PC-3 (cell line): Measurements from ENCODE around the gene UBE2E3. TPM values are rescaled to one million over a fixed set of nuclear protein-coding genes. Genes with fewer than 3 reads are reported as not detected.

Experiments used
- ATAC-seq: fragments of 200-7000 bp; cut with Tn5 transposase; 2 replicates; pipeline ENCODE4 v1.9.1; 2020; ENCODE audit warnings: mild to moderate bottlenecking, moderate library complexity
- BruUV-seq: library from RNA; stranded (reverse); fragments of 400-500 nt; replicated peaks from 2 replicates; lab custom pipeline; 2021; lab: Mats Ljungman, UMichigan
- CTCF ChIA-PET: fragments of 300-600 bp; sonication (Branson Sonifier 250); formaldehyde crosslinking; loops from one replicate; lab custom pipeline; 2022; ENCODE audit warnings: antibody characterized with exemption; lab: Charles Lee
- POLR2A ChIA-PET: fragments of 300-600 bp; sonication (Branson Sonifier 250); formaldehyde crosslinking; loops from one replicate; lab custom pipeline; 2022; ENCODE audit warnings: antibody characterized with exemption; ENCODE audit not compliant: unreplicated experiment; lab: Charles Lee
- DNase-seq: peaks from one replicate; pipeline ENCODE4 v3.0.0-alpha.2; 2015
- H2AFZ ChIP-seq: fragments of 300-600 bp; sonication (generic); 2 replicates; pipeline ENCODE4 v1.6.0; 2016; ENCODE audit warnings: antibody characterized with exemption, low read length
- H3F3A ChIP-seq: fragments of 300-600 bp; sonication (generic); one replicate; pipeline ENCODE4 v1.6.0; 2017; ENCODE audit warnings: antibody characterized with exemption, low read length, control low read depth, mild to moderate bottlenecking; ENCODE audit not compliant: unreplicated experiment
- H3K27ac ChIP-seq: fragments of 300-600 bp; sonication (generic); 2 replicates; pipeline ENCODE4 v1.5.1; 2016; ENCODE audit warnings: mild to moderate bottlenecking, low read length
- H3K27me3 ChIP-seq: fragments of 300-600 bp; sonication (generic); 2 replicates; pipeline ENCODE4 v1.6.1; 2016; ENCODE audit warnings: low read length, mixed read lengths
- H3K36me3 ChIP-seq: fragments of 300-600 bp; sonication (generic); 2 replicates; pipeline ENCODE4 v1.6.1; 2016; ENCODE audit warnings: low read depth, mixed run types, low read length, mixed read lengths
- H3K4me1 ChIP-seq: fragments of 300-600 bp; sonication (generic); 2 replicates; pipeline ENCODE4 v1.5.1; 2016; ENCODE audit warnings: low read length; ENCODE audit not compliant: insufficient read depth
- H3K4me2 ChIP-seq: fragments of 300-600 bp; sonication (generic); 2 replicates; pipeline ENCODE4 v1.6.0; 2016; ENCODE audit warnings: low read length
- H3K4me3 ChIP-seq: fragments of 300-600 bp; sonication (generic); 2 replicates; pipeline ENCODE4 v1.5.1; 2016; ENCODE audit warnings: mild to moderate bottlenecking, low read length, mixed read lengths
- H3K79me2 ChIP-seq: fragments of 300-600 bp; sonication (generic); 2 replicates; pipeline ENCODE4 v1.6.1; 2017; ENCODE audit warnings: low read length, mixed read lengths
- H3K9ac ChIP-seq: fragments of 300-600 bp; sonication (generic); 2 replicates; pipeline ENCODE4 v1.6.0; 2016; ENCODE audit warnings: mild to moderate bottlenecking, low read length
- H3K9me2 ChIP-seq: fragments of 300-600 bp; sonication (generic); replicated peaks from 2 replicates; pipeline ENCODE4 v1.6.1; 2016; ENCODE audit warnings: mixed run types, low read length, mixed read lengths
- H3K9me3 ChIP-seq: fragments of 300-600 bp; sonication (generic); 2 replicates; pipeline ENCODE4 v1.6.1; 2016; ENCODE audit warnings: low read length, mixed read lengths
- H4K20me1 ChIP-seq: fragments of 300-600 bp; sonication (generic); 2 replicates; pipeline ENCODE4 v1.6.1; 2016; ENCODE audit warnings: low read length, mixed read lengths
- CTCF ChIP-seq: fragments of 300-600 bp; sonication (generic); conservative IDR thresholded peaks from 2 replicates; pipeline ENCODE4 v1.5.1; 2017; ENCODE audit warnings: antibody characterized with exemption, low read depth, mild to moderate bottlenecking, low read length
- EZH2 ChIP-seq: fragments of 300-600 bp; sonication (generic); IDR thresholded peaks from one replicate; pipeline ENCODE4 v1.6.1; 2017; ENCODE audit warnings: antibody characterized with exemption, mild to moderate bottlenecking, low read length; ENCODE audit not compliant: unreplicated experiment
- EZH2phosphoT487 ChIP-seq: fragments of 300-600 bp; sonication (generic); IDR thresholded peaks from 2 replicates; pipeline ENCODE4 v1.6.1; 2018; ENCODE audit warnings: mild to moderate bottlenecking, antibody characterized with exemption, low read length, borderline replicate concordance
- intact Hi-C: fragments of 100-400 bp; cut with micrococcal nuclease; formaldehyde crosslinking; loops from 2 replicates; pipeline ENCODE4 v1.9.0; 2023
- total RNA-seq: library from RNA; depleted of rRNA; stranded (reverse); fragments of >200 nt; gene quantifications from 2 replicates; pipeline ENCODE4 v1.2.3, GENCODE V29; 2014

UBE2E3 gene
- total RNA-seq, 1 experiment from 2014 or later, result 95.6 TPM

DNA sequence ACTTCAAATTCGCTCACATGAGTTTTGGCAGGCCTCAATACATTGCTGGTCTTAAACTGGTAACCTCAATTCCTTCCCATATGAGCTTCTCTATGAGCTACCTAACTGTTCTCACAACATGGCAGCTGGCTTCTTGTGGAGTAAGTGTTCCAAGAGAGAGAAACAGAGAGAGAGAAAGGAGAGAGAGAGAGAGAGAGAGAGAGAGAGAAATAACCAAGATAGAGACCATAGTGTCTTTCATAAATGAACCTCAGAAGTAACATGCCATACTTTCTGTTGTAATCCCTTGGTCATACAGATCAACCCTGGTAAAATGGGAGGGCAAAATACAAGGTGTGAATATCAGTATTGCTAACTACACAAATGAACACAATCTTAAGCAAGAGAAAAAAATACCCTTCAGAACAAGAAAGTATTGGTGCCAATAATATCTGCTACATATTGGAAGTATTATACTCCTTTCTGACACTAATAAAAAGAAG, 33.2 kb upstream of the UBE2E3 start:
- no peak for DNase-seq
- H3K9me2 ChIP-seq, result no peaks in the 10 kb centered on the region
- no TSS peak for BruUV-seq
- no peak for TF ChIP-seq EZH2
- no peak for TF ChIP-seq EZH2phosphoT487
- TF ChIP-seq CTCF, result no peak
- no peaks in the 10 kb centered on the region for H3K4me1 ChIP-seq
- no peaks in the 10 kb centered on the region for H3K79me2 ChIP-seq
- no peaks in the 10 kb centered on the region for H3K9me3 ChIP-seq
- ChIA-PET POLR2A (no interaction called here), CTCF (no interaction called here)
- no peak overlapping the region for H3K4me2 ChIP-seq
- H3K27ac ChIP-seq, result no peak overlapping the region
- ATAC-seq, result no peak
- no peak overlapping the region for H3K9ac ChIP-seq
- H3F3A ChIP-seq, result no peaks in the 10 kb centered on the region
- no peak overlapping the region for H3K4me3 ChIP-seq
- no peak overlapping the region for H2AFZ ChIP-seq
- H3K36me3 ChIP-seq, result no peaks in the 10 kb centered on the region
- no peaks in the 10 kb centered on the region for H4K20me1 ChIP-seq
- no peaks in the 10 kb centered on the region for H3K27me3 ChIP-seq
- intact Hi-C loops, result no loop called here

GRCh38 chr2:180949896-180950295, 30.5 kb upstream of the UBE2E3 start:
- no TSS peak for BruUV-seq
- no peak overlapping the region for H3K27ac ChIP-seq
- H3K79me2 ChIP-seq, result no peaks in the 10 kb centered on the region
- no peaks in the 10 kb centered on the region for H3K27me3 ChIP-seq
- H3K9ac ChIP-seq, result no peak overlapping the region
- H3K4me1 ChIP-seq, result no peaks in the 10 kb centered on the region
- intact Hi-C loops, result no loop called here
- H3F3A ChIP-seq, result no peaks in the 10 kb centered on the region
- H4K20me1 ChIP-seq, result no peaks in the 10 kb centered on the region
- H3K9me2 ChIP-seq, result no peaks in the 10 kb centered on the region
- H3K36me3 ChIP-seq, result no peaks in the 10 kb centered on the region
- H2AFZ ChIP-seq, result no peak overlapping the region
- H3K4me2 ChIP-seq, result no peak overlapping the region
- POLR2A ChIA-PET, result no interaction called here
- no peak for TF ChIP-seq CTCF
- TF ChIP-seq EZH2, result no peak
- TF ChIP-seq EZH2phosphoT487, result no peak
- no peak for DNase-seq
- ATAC-seq, result no peak
- no peaks in the 10 kb centered on the region for H3K9me3 ChIP-seq
- CTCF ChIA-PET, result no interaction called here
- no peak overlapping the region for H3K4me3 ChIP-seq

- H3K79me2 ChIP-seq, result no peaks in the 10 kb centered on the region
- no peak overlapping the region for H2AFZ ChIP-seq
- intact Hi-C loops, result no loop called here
- no peaks in the 10 kb centered on the region for H3K4me1 ChIP-seq
- H4K20me1 ChIP-seq, result no peaks in the 10 kb centered on the region
- ChIA-PET POLR2A (no interaction called here), CTCF (no interaction called here)
- ATAC-seq (no peak), DNase-seq (no peak)
- H3K36me3 ChIP-seq, result no peaks in the 10 kb centered on the region
- H3K4me3 ChIP-seq, result no peak overlapping the region
- no peak overlapping the region for H3K9ac ChIP-seq
- no TSS peak for BruUV-seq
- H3F3A ChIP-seq, result no peaks in the 10 kb centered on the region
- no peaks in the 10 kb centered on the region for H3K9me3 ChIP-seq
- no peak overlapping the region for H3K4me2 ChIP-seq
- no peaks in the 10 kb centered on the region for H3K27me3 ChIP-seq
- TF ChIP-seq EZH2 (no peak), CTCF (no peak), EZH2phosphoT487 (no peak)
- no peak overlapping the region for H3K27ac ChIP-seq
- no peaks in the 10 kb centered on the region for H3K9me2 ChIP-seq
Measured at GRCh38 chr2:180952082-180952481, 28.3 kb upstream of the UBE2E3 start.
